DMS153 treated with DMSO at 0.1 percent for 48 hours (cell line): ENCODE results near the gene AHNAK2.

Experiments
- DNase-seq: peaks from one replicate; lab custom pipeline; 2025; ENCODE audit not compliant: unreplicated experiment; lab: John Stamatoyannopoulos, UW

The AHNAK2 gene

GRCh38 chr14:104887623-104888488 lies 90.3 kb downstream of the AHNAK2 start:
- no peak for DNase-seq
